ENCODE measurements around the gene CCDC138. TPM values are rescaled to one million over a fixed set of nuclear protein-coding genes. Genes with fewer than 3 reads are reported as not detected.

The CCDC138 gene
- polyA plus RNA-seq, 2 donors, result 2.5 to 2.8 TPM

DNA sequence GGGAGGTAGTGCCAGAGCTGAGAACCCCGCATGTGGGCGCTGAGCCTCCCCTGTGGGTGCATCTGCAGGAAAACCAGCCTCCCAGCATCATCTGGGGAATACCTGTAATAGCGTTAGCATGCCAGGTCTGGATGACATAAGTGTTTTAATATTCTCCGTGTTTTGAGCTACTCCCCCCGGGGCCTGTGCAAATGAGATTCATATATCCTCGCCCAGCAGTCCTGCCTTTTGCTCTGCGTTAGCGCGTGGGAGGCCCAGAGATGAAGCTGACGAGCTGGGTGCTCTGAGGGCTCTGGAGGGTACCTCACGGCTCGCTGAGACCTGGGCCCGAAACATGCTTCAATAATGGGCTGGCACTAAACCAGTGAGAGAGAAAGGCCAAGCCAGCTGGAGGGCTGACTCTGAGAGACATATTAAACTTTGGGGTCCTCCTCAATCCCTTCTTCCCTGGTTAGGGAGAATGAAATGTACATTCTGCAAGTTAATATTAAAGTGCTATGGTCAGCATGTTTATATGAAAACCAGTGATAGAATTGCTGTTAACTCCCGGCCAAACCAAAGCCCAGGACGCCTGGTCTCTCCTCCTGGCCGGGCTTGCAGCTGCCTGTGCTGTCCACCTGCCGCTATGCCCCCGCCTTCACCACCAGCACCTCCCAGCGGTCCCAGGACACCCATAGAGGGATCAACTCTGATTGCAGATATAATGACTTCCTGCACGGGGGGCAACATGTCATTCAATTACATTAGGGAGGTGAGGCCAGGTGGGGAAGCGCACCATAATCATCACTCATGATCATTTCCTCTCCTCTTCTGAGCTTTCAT lies 125.4 kb downstream of the CCDC138 start:
- Histone ChIP-seq H3K9me3 (ENCODE audit: control insufficient read depth in 2 of 2, insufficient read depth in 1 of 2, low read depth in 1 of 2, low read length in 1 of 2) (no peaks in the 10 kb centered on the region), H3K4me3 (ENCODE audit: low read depth in 1 of 2, low read length in 2 of 2) (no peak overlapping the region), H3K4me1 (ENCODE audit: control insufficient read depth in 2 of 2, insufficient read depth in 2 of 2, low read length in 1 of 2) (peaks cover 6 to 9% of the 10 kb centered on the region in 2 donors), H3K36me3 (ENCODE audit: control insufficient read depth in 2 of 2, insufficient read depth in 2 of 2, low read length in 1 of 2) (peaks cover 0 to 2% of the 10 kb centered on the region in 2 donors), H3K27ac (ENCODE audit: low read depth in 2 of 2, low read length in 1 of 2) (no peak overlapping the region), H3K27me3 (ENCODE audit: control insufficient read depth in 1 of 2, insufficient read depth in 2 of 2, low read length in 2 of 2) (no peaks in the 10 kb centered on the region)
- WGBS, 2 donors, result 74 to 79% methylated on average over 21 of the region's 21 CpGs

DNA sequence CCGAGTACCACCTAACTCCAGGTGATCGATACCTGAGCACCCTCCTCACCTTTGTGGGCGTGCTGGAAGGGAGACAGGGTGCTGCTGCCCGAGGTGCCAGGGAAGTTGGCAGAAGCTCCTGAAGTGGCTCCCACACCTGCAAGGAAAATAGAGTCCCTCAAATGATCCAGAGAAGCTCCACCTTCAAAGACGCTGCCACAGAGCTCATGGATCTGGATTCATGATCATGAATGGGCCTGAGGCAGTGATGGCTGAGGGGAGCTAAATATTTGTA lies 126.0 kb downstream of the CCDC138 start:
- H3K4me1 ChIP-seq (ENCODE audit: control insufficient read depth in 2 of 2, insufficient read depth in 2 of 2, low read length in 1 of 2), result peaks cover 6 to 12% of the 10 kb centered on the region in 2 donors
- H3K27me3 ChIP-seq (ENCODE audit: control insufficient read depth in 1 of 2, insufficient read depth in 2 of 2, low read length in 2 of 2), result no peaks in the 10 kb centered on the region
- 68 to 73% methylated on average over 5 of the region's 5 CpGs for WGBS, 2 donors
- no peak overlapping the region for H3K4me3 ChIP-seq (ENCODE audit: low read depth in 1 of 2, low read length in 2 of 2)
- no peaks in the 10 kb centered on the region for H3K9me3 ChIP-seq (ENCODE audit: control insufficient read depth in 2 of 2, insufficient read depth in 1 of 2, low read depth in 1 of 2, low read length in 1 of 2)
- no peak overlapping the region for H3K27ac ChIP-seq (ENCODE audit: low read depth in 2 of 2, low read length in 1 of 2)
- H3K36me3 ChIP-seq (ENCODE audit: control insufficient read depth in 2 of 2, insufficient read depth in 2 of 2, low read length in 1 of 2), result peaks cover 0 to 2% of the 10 kb centered on the region in 2 donors

DNA sequence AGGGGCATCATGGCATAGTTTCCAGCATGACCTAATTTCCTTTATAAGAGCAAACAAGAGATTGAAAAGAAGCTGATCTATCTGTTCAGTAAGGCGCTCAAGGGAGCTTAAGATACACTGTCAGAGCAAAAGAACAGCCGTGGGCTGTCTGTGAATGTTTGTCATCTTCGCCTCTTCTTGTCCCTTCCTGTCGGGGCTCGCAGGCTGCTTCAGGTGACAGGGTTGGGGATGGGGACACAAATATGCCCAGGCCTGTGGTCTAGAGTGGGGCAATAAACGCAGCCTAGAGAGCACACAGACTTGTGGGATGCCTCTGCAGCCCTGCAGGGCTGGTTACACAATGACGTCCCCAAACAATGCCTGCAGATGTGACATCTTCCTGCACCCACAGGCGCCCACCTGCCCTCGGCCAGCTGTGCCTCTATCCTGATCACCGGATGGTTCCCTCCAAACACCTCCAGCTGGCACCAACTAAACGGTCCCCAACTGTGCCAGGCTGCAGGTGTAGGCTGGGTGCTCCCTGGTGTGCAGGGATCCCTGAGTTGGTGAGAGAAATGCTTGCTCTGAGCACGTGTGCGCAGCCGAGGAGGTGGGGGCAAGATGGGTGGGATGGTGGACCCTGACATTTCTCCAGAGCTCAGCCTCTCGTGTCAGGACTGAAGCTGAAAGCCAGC lies 129.7 kb downstream of the CCDC138 start:
- Histone ChIP-seq H3K36me3 (ENCODE audit: control insufficient read depth in 2 of 2, insufficient read depth in 2 of 2, low read length in 1 of 2) (peaks cover 0 to 2% of the 10 kb centered on the region in 2 donors), H3K27ac (ENCODE audit: low read depth in 2 of 2, low read length in 1 of 2) (peak overlapping the region; percentile 47 to 62), H3K9me3 (ENCODE audit: control insufficient read depth in 2 of 2, insufficient read depth in 1 of 2, low read depth in 1 of 2, low read length in 1 of 2) (no peaks in the 10 kb centered on the region), H3K27me3 (ENCODE audit: control insufficient read depth in 1 of 2, insufficient read depth in 2 of 2, low read length in 2 of 2) (no peaks in the 10 kb centered on the region), H3K4me3 (ENCODE audit: low read depth in 1 of 2, low read length in 2 of 2) (no peak overlapping the region), H3K4me1 (ENCODE audit: control insufficient read depth in 2 of 2, insufficient read depth in 2 of 2, low read length in 1 of 2) (peaks cover 6 to 16% of the 10 kb centered on the region in 2 donors)
- 51 to 58% methylated on average over 15 of the region's 15 CpGs for WGBS, 2 donors

DNA sequence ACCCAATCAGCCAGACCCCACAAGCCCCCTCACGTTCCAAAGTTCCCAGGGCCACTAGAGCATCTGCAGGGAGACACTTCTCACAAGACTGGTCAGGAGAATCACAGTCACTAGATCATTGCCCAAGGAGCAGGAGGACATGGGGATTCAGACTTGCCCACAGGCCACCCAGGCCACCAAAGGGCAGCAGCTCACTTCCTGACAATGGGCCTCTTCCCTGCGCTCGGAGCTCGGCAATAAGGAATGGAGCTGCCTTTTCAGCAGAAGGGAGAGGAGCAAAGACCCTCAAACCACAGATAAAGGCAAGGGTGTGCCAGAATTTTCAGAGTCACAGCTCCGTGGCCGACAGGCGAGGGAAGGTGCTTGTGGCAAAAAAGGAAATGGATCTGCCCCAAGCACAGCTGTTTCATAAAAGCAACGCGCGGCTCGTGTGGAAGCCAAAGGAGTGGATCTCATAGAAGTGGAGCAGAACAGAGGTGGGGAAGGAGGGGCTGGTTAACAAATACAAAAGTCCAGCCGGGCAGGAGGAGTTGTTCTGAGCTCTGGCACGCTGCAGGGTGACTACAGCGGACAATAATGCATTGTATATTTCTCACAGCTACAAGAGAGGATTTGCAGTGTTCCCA lies 130.3 kb downstream of the CCDC138 start:
- Histone ChIP-seq H3K27ac (ENCODE audit: low read depth in 2 of 2, low read length in 1 of 2) (peak overlapping the region; percentile 47 to 62), H3K4me3 (ENCODE audit: low read depth in 1 of 2, low read length in 2 of 2) (no peak overlapping the region), H3K4me1 (ENCODE audit: control insufficient read depth in 2 of 2, insufficient read depth in 2 of 2, low read length in 1 of 2) (peaks cover 9 to 22% of the 10 kb centered on the region in 2 donors), H3K9me3 (ENCODE audit: control insufficient read depth in 2 of 2, insufficient read depth in 1 of 2, low read depth in 1 of 2, low read length in 1 of 2) (no peaks in the 10 kb centered on the region), H3K36me3 (ENCODE audit: control insufficient read depth in 2 of 2, insufficient read depth in 2 of 2, low read length in 1 of 2) (peaks cover 0 to 2% of the 10 kb centered on the region in 2 donors), H3K27me3 (ENCODE audit: control insufficient read depth in 1 of 2, insufficient read depth in 2 of 2, low read length in 2 of 2) (no peaks in the 10 kb centered on the region)
- 32 to 34% methylated on average over 14 of the region's 14 CpGs for WGBS, 2 donors

DNA sequence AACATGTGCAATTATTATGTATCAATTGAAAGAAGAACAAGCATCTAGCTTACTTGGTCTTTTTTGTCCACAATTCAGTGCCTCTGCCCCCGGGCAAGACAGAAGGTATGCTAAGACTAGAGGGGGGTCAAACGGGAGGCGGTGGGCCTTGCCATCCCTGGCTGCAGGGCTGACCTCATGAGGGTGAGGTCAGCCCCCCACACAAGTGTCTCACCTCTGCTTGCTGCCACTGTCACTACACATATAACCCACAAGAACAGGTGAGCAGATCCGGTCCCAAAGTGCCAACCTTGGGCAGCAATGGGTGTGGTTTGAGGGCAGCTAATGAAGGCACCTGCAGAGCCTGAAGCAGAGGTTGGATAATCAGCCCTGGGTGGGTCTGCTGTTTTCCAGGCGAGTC lies 131.0 kb downstream of the CCDC138 start:
- H3K36me3 ChIP-seq (ENCODE audit: control insufficient read depth in 2 of 2, insufficient read depth in 2 of 2, low read length in 1 of 2), result peaks cover 0 to 2% of the 10 kb centered on the region in 2 donors
- no peaks in the 10 kb centered on the region for H3K9me3 ChIP-seq (ENCODE audit: control insufficient read depth in 2 of 2, insufficient read depth in 1 of 2, low read depth in 1 of 2, low read length in 1 of 2)
- no peak overlapping the region for H3K27ac ChIP-seq (ENCODE audit: low read depth in 2 of 2, low read length in 1 of 2)
- no peaks in the 10 kb centered on the region for H3K27me3 ChIP-seq (ENCODE audit: control insufficient read depth in 1 of 2, insufficient read depth in 2 of 2, low read length in 2 of 2)
- H3K4me3 ChIP-seq (ENCODE audit: low read depth in 1 of 2, low read length in 2 of 2), result no peak overlapping the region
- peaks cover 9 to 25% of the 10 kb centered on the region in 2 donors for H3K4me1 ChIP-seq (ENCODE audit: control insufficient read depth in 2 of 2, insufficient read depth in 2 of 2, low read length in 1 of 2)
- WGBS, 2 donors, result 52 to 60% methylated on average over 5 of the region's 5 CpGs

DNA sequence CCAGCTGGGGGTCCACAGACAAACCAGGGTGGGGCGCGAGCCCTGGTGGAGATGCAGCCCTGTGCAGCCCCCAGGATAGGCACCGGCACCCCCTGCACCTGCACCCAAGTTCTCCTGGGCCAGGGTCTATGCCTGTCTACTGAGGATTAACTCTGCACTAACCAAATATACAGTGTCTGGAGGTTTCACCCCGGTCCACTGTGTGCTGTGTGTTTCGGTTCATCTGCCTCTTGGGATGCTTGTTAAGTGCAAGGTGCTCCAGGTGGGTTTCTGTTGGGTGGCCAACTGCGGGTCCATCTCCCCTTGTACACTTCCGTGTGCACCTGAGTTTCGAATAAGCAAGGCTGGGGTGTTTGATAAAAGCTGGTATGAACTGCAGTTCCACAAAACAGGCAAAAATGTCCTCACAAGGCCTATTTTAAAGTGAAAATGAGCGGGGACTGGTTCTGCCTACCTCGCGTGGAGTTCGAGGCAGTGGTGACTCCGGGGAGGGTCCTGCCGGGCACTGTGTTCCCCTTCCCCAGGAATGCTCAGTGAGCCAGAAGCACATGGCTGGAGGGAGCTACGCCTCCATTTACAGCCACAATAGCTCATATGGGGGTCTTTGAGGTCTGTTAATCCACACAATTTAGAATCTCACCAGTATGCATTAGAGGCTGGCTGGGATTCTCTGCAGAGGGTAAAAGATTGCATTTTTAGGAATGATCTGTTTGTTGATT lies 131.7 kb downstream of the CCDC138 start:
- H3K4me1 ChIP-seq (ENCODE audit: control insufficient read depth in 2 of 2, insufficient read depth in 2 of 2, low read length in 1 of 2), result peaks cover 12 to 28% of the 10 kb centered on the region in 2 donors
- WGBS, 2 donors, result 92 to 94% methylated on average over 15 of the region's 15 CpGs
- H3K27me3 ChIP-seq (ENCODE audit: control insufficient read depth in 1 of 2, insufficient read depth in 2 of 2, low read length in 2 of 2), result no peaks in the 10 kb centered on the region
- H3K9me3 ChIP-seq (ENCODE audit: control insufficient read depth in 2 of 2, insufficient read depth in 1 of 2, low read depth in 1 of 2, low read length in 1 of 2), result no peaks in the 10 kb centered on the region
- H3K4me3 ChIP-seq (ENCODE audit: low read depth in 1 of 2, low read length in 2 of 2), result no peak overlapping the region
- H3K36me3 ChIP-seq (ENCODE audit: control insufficient read depth in 2 of 2, insufficient read depth in 2 of 2, low read length in 1 of 2), result peaks cover 0 to 2% of the 10 kb centered on the region in 2 donors
- H3K27ac ChIP-seq (ENCODE audit: low read depth in 2 of 2, low read length in 1 of 2), result no peak overlapping the region

DNA sequence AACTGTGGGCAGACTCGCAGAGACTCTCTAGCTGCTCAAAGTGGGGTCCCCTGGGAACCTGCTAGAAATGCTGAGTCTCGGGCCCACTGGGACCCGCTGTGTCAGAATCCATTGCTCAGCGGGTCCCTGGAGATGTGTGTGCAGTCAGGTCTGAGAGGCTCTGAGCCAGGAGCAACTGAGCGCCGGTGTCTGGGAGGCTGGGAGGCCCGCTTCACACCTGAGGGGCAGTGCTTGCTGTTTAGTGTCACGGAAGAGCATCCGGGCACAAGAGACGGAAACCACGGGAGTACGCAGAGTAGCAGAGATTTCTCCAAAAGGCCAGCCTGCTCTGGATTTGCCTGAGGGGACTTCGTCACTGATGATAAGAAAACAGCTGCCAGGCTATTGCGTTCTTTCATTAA lies 132.4 kb downstream of the CCDC138 start:
- Histone ChIP-seq H3K27me3 (ENCODE audit: control insufficient read depth in 1 of 2, insufficient read depth in 2 of 2, low read length in 2 of 2) (no peaks in the 10 kb centered on the region), H3K9me3 (ENCODE audit: control insufficient read depth in 2 of 2, insufficient read depth in 1 of 2, low read depth in 1 of 2, low read length in 1 of 2) (no peaks in the 10 kb centered on the region), H3K36me3 (ENCODE audit: control insufficient read depth in 2 of 2, insufficient read depth in 2 of 2, low read length in 1 of 2) (peaks cover 0 to 2% of the 10 kb centered on the region in 2 donors), H3K4me1 (ENCODE audit: control insufficient read depth in 2 of 2, insufficient read depth in 2 of 2, low read length in 1 of 2) (peaks cover 16 to 34% of the 10 kb centered on the region in 2 donors), H3K4me3 (ENCODE audit: low read depth in 1 of 2, low read length in 2 of 2) (no peak overlapping the region), H3K27ac (ENCODE audit: low read depth in 2 of 2, low read length in 1 of 2) (no peak overlapping the region)
- WGBS, 2 donors, result 92 to 93% methylated on average over 14 of the region's 14 CpGs

DNA sequence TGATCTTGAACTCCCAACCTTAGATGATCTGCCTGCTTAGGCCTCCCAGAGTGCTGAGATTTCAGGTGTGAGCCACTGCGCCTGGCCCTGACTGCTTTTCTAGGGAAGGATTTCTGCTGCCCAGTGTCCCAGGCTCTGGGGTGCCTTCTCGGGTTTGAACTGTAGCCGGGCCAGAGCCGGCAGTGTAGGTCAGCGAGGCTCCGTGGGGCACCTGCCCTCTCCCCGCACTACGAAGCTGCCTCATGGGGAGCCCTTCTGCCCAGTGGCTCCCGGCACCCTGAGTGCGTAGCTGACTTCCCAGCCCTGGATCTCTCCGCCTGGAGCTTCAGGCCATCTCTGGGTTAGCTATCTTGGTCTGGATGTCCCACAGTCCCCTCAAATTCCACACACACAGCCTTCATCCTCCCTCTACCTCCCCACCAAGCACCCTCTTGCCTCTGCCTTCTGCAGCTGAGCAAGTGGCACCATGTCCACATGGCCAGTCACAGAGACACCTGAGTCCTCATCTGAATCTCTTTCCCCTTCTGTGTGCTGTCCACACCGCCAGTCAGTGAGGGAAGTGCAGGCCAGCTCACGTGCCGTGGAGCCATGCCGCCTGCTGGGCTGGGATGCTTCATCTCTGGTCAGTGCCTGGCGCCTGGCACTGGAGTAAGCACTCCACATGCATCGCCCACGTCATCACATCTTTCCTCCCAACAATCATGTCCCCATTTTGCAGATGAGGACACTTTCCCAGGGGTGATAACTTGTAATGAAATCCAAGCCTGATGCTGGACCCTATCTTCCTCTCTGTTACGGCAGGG lies 133.2 kb downstream of the CCDC138 start:
- Histone ChIP-seq H3K4me1 (ENCODE audit: control insufficient read depth in 2 of 2, insufficient read depth in 2 of 2, low read length in 1 of 2) (peaks cover 16 to 41% of the 10 kb centered on the region in 2 donors), H3K27ac (ENCODE audit: low read depth in 2 of 2, low read length in 1 of 2) (no peak overlapping the region), H3K9me3 (ENCODE audit: control insufficient read depth in 2 of 2, insufficient read depth in 1 of 2, low read depth in 1 of 2, low read length in 1 of 2) (no peaks in the 10 kb centered on the region), H3K36me3 (ENCODE audit: control insufficient read depth in 2 of 2, insufficient read depth in 2 of 2, low read length in 1 of 2) (peaks cover 0 to 2% of the 10 kb centered on the region in 2 donors), H3K4me3 (ENCODE audit: low read depth in 1 of 2, low read length in 2 of 2) (no peak overlapping the region), H3K27me3 (ENCODE audit: control insufficient read depth in 1 of 2, insufficient read depth in 2 of 2, low read length in 2 of 2) (no peaks in the 10 kb centered on the region)
- WGBS, 2 donors, result 92 to 96% methylated on average over 19 of the region's 19 CpGs

DNA sequence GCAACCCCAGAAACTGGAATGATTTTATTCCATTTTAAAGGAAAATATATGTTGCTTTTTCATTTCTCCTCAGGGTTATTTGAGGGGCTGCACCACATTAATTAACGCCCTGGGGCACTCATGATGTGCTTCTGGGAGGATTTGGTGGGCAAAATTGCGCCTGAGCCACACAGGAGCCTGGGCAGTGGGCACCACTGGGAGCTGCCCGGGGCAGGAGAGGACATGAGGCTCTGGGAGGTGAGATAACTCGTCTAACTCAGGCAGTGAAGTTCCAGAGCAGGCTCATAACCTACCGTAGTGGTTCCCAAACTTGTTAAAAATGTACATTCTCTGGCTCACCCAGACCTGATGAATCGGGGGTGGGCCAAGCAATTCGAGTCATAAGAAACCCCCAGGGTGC lies 134.1 kb downstream of the CCDC138 start:
- WGBS, 2 donors, result 67 to 78% methylated on average over 7 of the region's 7 CpGs
- Histone ChIP-seq H3K4me1 (ENCODE audit: control insufficient read depth in 2 of 2, insufficient read depth in 2 of 2, low read length in 1 of 2) (peaks cover 16 to 45% of the 10 kb centered on the region in 2 donors), H3K36me3 (ENCODE audit: control insufficient read depth in 2 of 2, insufficient read depth in 2 of 2, low read length in 1 of 2) (peaks cover 0 to 2% of the 10 kb centered on the region in 2 donors), H3K27me3 (ENCODE audit: control insufficient read depth in 1 of 2, insufficient read depth in 2 of 2, low read length in 2 of 2) (no peaks in the 10 kb centered on the region), H3K27ac (ENCODE audit: low read depth in 2 of 2, low read length in 1 of 2) (peak overlapping the region in 1 of 2 donors; percentile 97), H3K4me3 (ENCODE audit: low read depth in 1 of 2, low read length in 2 of 2) (no peak overlapping the region), H3K9me3 (ENCODE audit: control insufficient read depth in 2 of 2, insufficient read depth in 1 of 2, low read depth in 1 of 2, low read length in 1 of 2) (no peaks in the 10 kb centered on the region)
